ENCODE measurements around the gene TRIM46.
"Not testable (repeated sequence)": the region's sequence is repeated elsewhere in the genome, so short reads cannot be mapped to it uniquely, and the experiment has no call there.

TRIM46 gene

GRCh38 chr1:155202198-155202597 is 28.5 kb downstream of the TRIM46 start:
- in situ Hi-C loops (cut with MboI; ENCODE audit: low sequenced_read_pairs), result no loop called here

GRCh38 chr1:155202731-155203515 is 29.3 kb downstream of the TRIM46 start:
- in situ Hi-C loops (cut with MboI; ENCODE audit: low sequenced_read_pairs), result no loop called here

GRCh38 chr1:155205035-155205434 is 31.4 kb downstream of the TRIM46 start:
- in situ Hi-C loops (cut with MboI; ENCODE audit: low sequenced_read_pairs), result no loop called here

GRCh38 chr1:155205969-155206593 is 32.4 kb downstream of the TRIM46 start:
- in situ Hi-C loops (cut with MboI; ENCODE audit: low sequenced_read_pairs), result no loop called here

- in situ Hi-C loops (cut with MboI; ENCODE audit: low sequenced_read_pairs), result no loop called here
Observed at GRCh38 chr1:155206891-155207805, 33.5 kb downstream of the TRIM46 start.

GRCh38 chr1:155207806-155208540 is 34.3 kb downstream of the TRIM46 start, which contains the start of gene THBS3:
Gene THBS3 (minus strand): TSS chr1:155207897. CDS start chr1:155207876, 21 bp downstream.
- in situ Hi-C loops (cut with MboI; ENCODE audit: low sequenced_read_pairs), result no loop called here

GRCh38 chr1:155208541-155209311 is 35.1 kb downstream of the TRIM46 start, which contains the start of gene MTX1:
Gene MTX1 (plus strand): TSS chr1:155208695. CDS start chr1:155208805, 110 bp downstream.
- in situ Hi-C loops (cut with MboI; ENCODE audit: low sequenced_read_pairs), result no loop called here

GRCh38 chr1:155209312-155209721 is 35.7 kb downstream of the TRIM46 start:
- in situ Hi-C loops (cut with MboI; ENCODE audit: low sequenced_read_pairs), result no loop called here

- in situ Hi-C loops (cut with MboI; ENCODE audit: low sequenced_read_pairs), result no loop called here
Observed at GRCh38 chr1:155210314-155211104, 36.9 kb downstream of the TRIM46 start.

GRCh38 chr1:155211381-155212050 is 37.9 kb downstream of the TRIM46 start:
- in situ Hi-C loops (cut with MboI; ENCODE audit: low sequenced_read_pairs), result not testable (repeated sequence)

- in situ Hi-C loops (cut with MboI; ENCODE audit: low sequenced_read_pairs), result not testable (repeated sequence)
Observed at GRCh38 chr1:155212051-155212440, 38.4 kb downstream of the TRIM46 start.

GRCh38 chr1:155214702-155215101 is 41.1 kb downstream of the TRIM46 start:
- in situ Hi-C loops (cut with MboI; ENCODE audit: low sequenced_read_pairs), result not testable (repeated sequence)

- in situ Hi-C loops (cut with MboI; ENCODE audit: low sequenced_read_pairs), result no loop called here
Observed at GRCh38 chr1:155218854-155219591, 45.4 kb downstream of the TRIM46 start.

GRCh38 chr1:155219592-155220031 is 46.0 kb downstream of the TRIM46 start:
- in situ Hi-C loops (cut with MboI; ENCODE audit: low sequenced_read_pairs), result no loop called here

- in situ Hi-C loops (cut with MboI; ENCODE audit: low sequenced_read_pairs), result not testable (repeated sequence)
Observed at GRCh38 chr1:155220211-155220965, 46.7 kb downstream of the TRIM46 start.

- in situ Hi-C loops (cut with MboI; ENCODE audit: low sequenced_read_pairs), result no loop called here
Observed at GRCh38 chr1:155223047-155223446, 49.4 kb downstream of the TRIM46 start.

GRCh38 chr1:155225404-155225759 is 51.7 kb downstream of the TRIM46 start:
- in situ Hi-C loops (cut with MboI; ENCODE audit: low sequenced_read_pairs), result not testable (repeated sequence)
